ENCODE measurements around the gene NPAS4.
A peak's percentile ranks its signal among the peaks of the same experiment; 100 is the strongest.

The NPAS4 gene

DNA sequence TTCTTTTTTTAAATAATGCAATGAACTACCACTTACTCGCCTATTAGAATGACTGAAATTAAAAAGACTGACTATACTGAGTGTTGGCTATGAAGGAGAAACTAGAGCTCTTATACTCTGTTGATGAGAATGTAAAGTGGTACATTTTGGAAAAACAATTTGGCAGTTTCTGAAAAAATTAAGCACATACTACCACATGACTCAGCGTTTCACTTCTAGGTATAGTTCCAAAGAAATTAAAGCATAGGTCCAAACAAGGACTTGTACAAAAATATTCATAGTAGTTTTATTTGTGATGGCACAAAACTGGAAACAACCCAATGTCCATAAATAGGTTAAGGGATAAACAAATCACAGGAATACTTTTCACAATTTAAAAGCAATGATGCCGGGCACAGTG is 26.9 kb upstream of the NPAS4 start:
- no peaks in the 10 kb centered on the region for H3K9me3 ChIP-seq (ENCODE audit: insufficient read depth, low read length)
- no peak overlapping the region for H3K4me3 ChIP-seq (ENCODE audit: low read length)
- H3K4me2 ChIP-seq (ENCODE audit: low read length): no peak overlapping the region
- H3K4me1 ChIP-seq (ENCODE audit: low read length): peaks cover 4% of the 10 kb centered on the region; the same call in 1 of the 2 replicates
- no peak overlapping the region for H2AFZ ChIP-seq (ENCODE audit: low read depth, low read length)
- no peaks in the 10 kb centered on the region for H3K79me2 ChIP-seq (ENCODE audit: low read length)
- H3K36me3 ChIP-seq (replicated peaks; ENCODE audit: low read depth, low read length): no peaks in the 10 kb centered on the region
- H4K20me1 ChIP-seq (ENCODE audit: insufficient read depth, low read length): no peaks in the 10 kb centered on the region
- H3K9ac ChIP-seq (ENCODE audit: low read length): no peak overlapping the region
- 0 out of 2 replicates have a peak, but pooled peaks cover 3% of the 10 kb centered on the region for H3K27me3 ChIP-seq (ENCODE audit: low read depth, low read length)
- no peak overlapping the region for H3K27ac ChIP-seq (ENCODE audit: low read length)
- TF ChIP-seq, protein P1, sequence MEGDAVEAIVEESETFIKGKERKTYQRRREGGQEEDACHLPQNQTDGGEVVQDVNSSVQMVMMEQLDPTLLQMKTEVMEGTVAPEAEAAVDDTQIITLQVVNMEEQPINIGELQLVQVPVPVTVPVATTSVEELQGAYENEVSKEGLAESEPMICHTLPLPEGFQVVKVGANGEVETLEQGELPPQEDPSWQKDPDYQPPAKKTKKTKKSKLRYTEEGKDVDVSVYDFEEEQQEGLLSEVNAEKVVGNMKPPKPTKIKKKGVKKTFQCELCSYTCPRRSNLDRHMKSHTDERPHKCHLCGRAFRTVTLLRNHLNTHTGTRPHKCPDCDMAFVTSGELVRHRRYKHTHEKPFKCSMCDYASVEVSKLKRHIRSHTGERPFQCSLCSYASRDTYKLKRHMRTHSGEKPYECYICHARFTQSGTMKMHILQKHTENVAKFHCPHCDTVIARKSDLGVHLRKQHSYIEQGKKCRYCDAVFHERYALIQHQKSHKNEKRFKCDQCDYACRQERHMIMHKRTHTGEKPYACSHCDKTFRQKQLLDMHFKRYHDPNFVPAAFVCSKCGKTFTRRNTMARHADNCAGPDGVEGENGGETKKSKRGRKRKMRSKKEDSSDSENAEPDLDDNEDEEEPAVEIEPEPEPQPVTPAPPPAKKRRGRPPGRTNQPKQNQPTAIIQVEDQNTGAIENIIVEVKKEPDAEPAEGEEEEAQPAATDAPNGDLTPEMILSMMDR (IDR thresholded peaks at IDR 0.05; ENCODE audit: low read depth, low read length): no peak
- no peak for TF ChIP-seq EZH2phosphoT487 (IDR thresholded peaks at IDR 0.05; ENCODE audit: low read depth)

- no peaks in the 10 kb centered on the region for H3K9me3 ChIP-seq (ENCODE audit: insufficient read depth, low read length)
- H3K36me3 ChIP-seq (replicated peaks; ENCODE audit: low read depth, low read length): no peaks in the 10 kb centered on the region
- H3K27me3 ChIP-seq (ENCODE audit: low read depth, low read length): peaks cover 29% of the 10 kb centered on the region
- H3K79me2 ChIP-seq (ENCODE audit: low read length): no peaks in the 10 kb centered on the region
- no peaks in the 10 kb centered on the region for H4K20me1 ChIP-seq (ENCODE audit: insufficient read depth, low read length)
- no peak overlapping the region for H3K27ac ChIP-seq (ENCODE audit: low read length)
- TF ChIP-seq, protein P1 (IDR thresholded peaks at IDR 0.05; ENCODE audit: low read depth, low read length): no peak
- TF ChIP-seq EZH2phosphoT487 (IDR thresholded peaks at IDR 0.05; ENCODE audit: low read depth): no peak
- no peak overlapping the region for H2AFZ ChIP-seq (ENCODE audit: low read depth, low read length)
- H3K4me1 ChIP-seq (ENCODE audit: low read length): peaks cover 3% of the 10 kb centered on the region
- no peak overlapping the region for H3K9ac ChIP-seq (ENCODE audit: low read length)
- no peak overlapping the region for H3K4me3 ChIP-seq (ENCODE audit: low read length)
- no peak overlapping the region for H3K4me2 ChIP-seq (ENCODE audit: low read length)
Measured at GRCh38 chr11:66407651-66408050, 13.2 kb upstream of the NPAS4 start.

GRCh38 chr11:66408488-66409214 is 12.2 kb upstream of the NPAS4 start:
- H3K36me3 ChIP-seq (replicated peaks; ENCODE audit: low read depth, low read length): no peaks in the 10 kb centered on the region
- H3K4me3 ChIP-seq (ENCODE audit: low read length): peak overlapping the region; percentile 85
- no peaks in the 10 kb centered on the region for H3K79me2 ChIP-seq (ENCODE audit: low read length)
- H3K9me3 ChIP-seq (ENCODE audit: insufficient read depth, low read length): no peaks in the 10 kb centered on the region
- no peak overlapping the region for H3K27ac ChIP-seq (ENCODE audit: low read length)
- TF ChIP-seq, protein P1 (IDR thresholded peaks at IDR 0.05; ENCODE audit: low read depth, low read length): peak; percentile 100
- no peak for TF ChIP-seq EZH2phosphoT487 (IDR thresholded peaks at IDR 0.05; ENCODE audit: low read depth)
- H2AFZ ChIP-seq (ENCODE audit: low read depth, low read length): peak overlapping the region; percentile 49; the same call in 1 of the 2 replicates
- H3K4me2 ChIP-seq (ENCODE audit: low read length): peak overlapping the region; percentile 94
- H3K9ac ChIP-seq (ENCODE audit: low read length): peak overlapping the region; percentile 49
- H3K4me1 ChIP-seq (ENCODE audit: low read length): peaks cover 3% of the 10 kb centered on the region
- H3K27me3 ChIP-seq (ENCODE audit: low read depth, low read length): peaks cover 23% of the 10 kb centered on the region
- no peaks in the 10 kb centered on the region for H4K20me1 ChIP-seq (ENCODE audit: insufficient read depth, low read length)

GRCh38 chr11:66409226-66409625 is 11.6 kb upstream of the NPAS4 start:
- Histone ChIP-seq H3K9me3 (ENCODE audit: insufficient read depth, low read length) (no peaks in the 10 kb centered on the region), H3K27me3 (ENCODE audit: low read depth, low read length) (peaks cover 18% of the 10 kb centered on the region), H3K36me3 (replicated peaks; ENCODE audit: low read depth, low read length) (no peaks in the 10 kb centered on the region), H4K20me1 (ENCODE audit: insufficient read depth, low read length) (no peaks in the 10 kb centered on the region), H3K4me3 (ENCODE audit: low read length) (peak overlapping the region; percentile 85), H3K9ac (ENCODE audit: low read length) (peak overlapping the region; percentile 39), H3K4me2 (ENCODE audit: low read length) (peak overlapping the region; percentile 94), H3K79me2 (ENCODE audit: low read length) (no peaks in the 10 kb centered on the region), H2AFZ (ENCODE audit: low read depth, low read length) (no peak overlapping the region; the same call in 1 of the 2 replicates), H3K27ac (ENCODE audit: low read length) (no peak overlapping the region), H3K4me1 (ENCODE audit: low read length) (peaks cover 3% of the 10 kb centered on the region)
- TF ChIP-seq EZH2phosphoT487 (IDR thresholded peaks at IDR 0.05; ENCODE audit: low read depth): no peak

Measured in OCI-LY3 (cell line).